ENCODE results near the gene GMCL2.
A peak's percentile ranks its signal among the peaks of the same experiment; 100 is the strongest.

GMCL2 gene

DNA sequence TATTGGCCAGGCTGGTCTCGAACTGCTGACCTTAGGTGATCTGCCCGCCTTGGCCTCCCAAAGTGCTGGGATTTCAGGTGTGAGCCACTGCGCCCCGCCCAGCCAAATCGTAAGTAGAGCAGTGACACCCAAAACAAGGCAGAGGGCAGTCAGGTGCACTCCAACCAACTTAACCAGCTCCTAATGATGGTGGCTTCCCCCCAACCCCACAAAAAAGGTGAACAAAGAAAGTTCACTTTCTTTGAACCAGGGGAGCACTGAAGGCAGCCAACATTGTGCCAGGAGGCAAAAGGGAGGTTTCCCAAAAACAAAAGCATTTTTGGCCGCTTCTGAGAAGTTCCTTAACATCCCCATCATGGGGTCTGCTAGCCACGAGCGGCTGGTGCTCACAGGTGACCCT lies 9.6 kb downstream of the GMCL2 start:
- no peak for DNase-seq

- no peak for DNase-seq
Measured at GRCh38 chr5:178176791-178177190, 10.4 kb downstream of the GMCL2 start.

GRCh38 chr5:178174456-178174855 lies 12.7 kb downstream of the GMCL2 start:
- DNase-seq = no peak

GRCh38 chr5:178170455-178170854 lies 16.7 kb downstream of the GMCL2 start:
- no peak for DNase-seq

DNA sequence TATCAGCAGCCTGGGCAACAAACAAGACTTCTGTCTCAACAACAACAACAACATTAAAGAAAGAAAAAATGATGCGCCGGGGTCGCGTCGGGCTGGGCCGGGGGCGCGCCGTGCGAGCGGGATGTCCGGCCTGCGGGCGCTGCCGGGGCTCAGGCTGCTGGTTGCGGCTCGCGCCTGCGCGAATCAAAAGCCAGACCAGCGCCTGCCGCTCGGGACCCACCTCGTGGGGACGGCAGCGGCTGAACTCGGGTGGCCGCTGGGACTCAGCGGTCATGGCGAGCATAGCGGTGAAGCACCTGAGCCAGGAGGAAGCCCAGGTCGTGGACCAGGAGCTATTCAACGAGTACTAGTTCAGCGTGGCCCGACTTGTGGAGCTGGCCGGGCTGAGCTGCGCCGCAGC lies 21.6 kb downstream of the GMCL2 start:
- DNase-seq = peak; percentile 43

- peak; percentile 94 for DNase-seq
Measured at GRCh38 chr5:178163772-178164735, 23.1 kb downstream of the GMCL2 start.

DNA sequence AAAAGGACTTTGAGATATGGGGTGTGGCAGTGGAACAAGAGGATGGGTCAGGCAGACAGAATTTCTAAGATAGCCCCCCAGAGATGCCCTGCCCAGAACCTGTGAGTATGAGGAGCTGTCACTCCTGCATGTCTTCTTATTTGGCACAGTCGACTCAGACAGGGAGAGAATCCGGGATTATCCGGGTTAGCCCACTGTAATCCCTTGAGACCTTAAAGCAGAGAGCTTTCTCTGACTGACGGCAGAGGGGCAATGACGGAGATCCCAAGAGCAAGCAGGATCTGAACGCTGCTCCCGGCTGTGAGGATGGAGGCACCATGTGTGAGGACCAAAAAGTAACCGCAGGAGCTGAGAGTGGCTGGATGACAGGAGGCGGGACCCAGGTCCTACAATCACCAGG lies 24.7 kb downstream of the GMCL2 start:
- no peak for DNase-seq

DNA sequence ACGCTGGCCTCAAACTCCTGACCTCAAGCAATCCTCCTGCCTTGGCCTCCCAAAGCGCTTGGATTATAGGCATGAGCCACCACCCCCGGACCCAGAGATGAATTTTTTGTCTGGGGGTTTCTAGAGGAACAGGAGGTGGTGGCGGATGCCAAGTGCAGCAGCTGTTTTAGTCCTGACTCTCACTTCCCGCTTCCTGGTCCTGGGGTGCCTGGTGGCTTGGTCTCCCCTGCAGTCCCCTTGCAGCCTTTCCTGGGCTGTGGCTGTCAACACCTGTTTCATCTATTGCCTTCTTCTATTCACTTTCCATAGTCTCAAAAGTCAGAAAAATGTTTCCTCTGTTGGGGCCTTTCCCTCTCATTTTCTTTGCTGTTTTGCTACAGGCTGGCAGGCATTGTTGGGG lies 27.0 kb downstream of the GMCL2 start:
- DNase-seq = no peak

GRCh38 chr5:178155065-178155464 lies 32.1 kb downstream of the GMCL2 start:
- no peak for DNase-seq

DNA sequence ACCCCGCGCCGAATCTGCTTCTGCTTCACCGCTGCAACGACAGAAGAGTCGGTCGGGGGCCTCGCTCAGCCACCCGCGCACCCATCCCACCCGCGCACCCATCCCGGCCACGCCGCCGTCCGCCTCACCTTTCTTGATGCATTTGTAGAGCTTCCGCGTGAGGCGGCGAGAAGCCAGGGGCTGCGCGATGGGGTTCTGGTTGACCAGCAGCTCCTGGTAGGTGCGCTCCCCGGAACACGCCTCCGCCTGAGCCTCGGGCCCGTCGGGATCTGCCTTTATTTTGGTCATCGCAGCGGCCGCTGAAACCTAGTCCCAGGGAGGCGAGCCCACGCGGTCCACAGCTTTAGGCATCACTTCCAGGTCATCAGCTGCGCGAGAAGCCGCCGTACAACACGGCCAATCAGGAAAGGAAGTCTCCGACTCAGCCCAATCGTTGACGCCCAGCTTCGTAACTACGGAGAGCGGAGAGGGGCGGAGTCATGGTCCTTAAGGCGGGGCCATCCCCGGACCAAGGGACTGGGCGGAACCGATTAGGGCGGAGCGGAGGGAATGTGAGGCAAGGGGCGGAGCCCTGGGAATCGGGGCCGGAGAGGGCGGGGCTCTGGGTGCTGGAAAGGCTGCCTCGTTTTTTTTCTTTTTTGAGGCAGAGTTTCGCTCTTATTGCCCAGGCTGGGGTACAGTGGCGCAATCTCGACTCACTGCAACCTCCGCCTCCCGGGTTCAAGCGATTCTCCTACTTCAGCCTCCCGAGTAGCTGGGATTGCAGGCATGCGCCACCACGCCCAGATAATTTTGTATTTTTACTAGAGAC lies 33.4 kb downstream of the GMCL2 start, which contains the start of gene NHP2:
TSS of gene NHP2 (minus strand) at position 356 of the 811 bp plus-strand sequence. CDS start at position 288, 68 bp downstream.
- DNase-seq = peak; percentile 97

GRCh38 chr5:178152491-178153444 lies 34.4 kb downstream of the GMCL2 start:
- no peak for DNase-seq

DNA sequence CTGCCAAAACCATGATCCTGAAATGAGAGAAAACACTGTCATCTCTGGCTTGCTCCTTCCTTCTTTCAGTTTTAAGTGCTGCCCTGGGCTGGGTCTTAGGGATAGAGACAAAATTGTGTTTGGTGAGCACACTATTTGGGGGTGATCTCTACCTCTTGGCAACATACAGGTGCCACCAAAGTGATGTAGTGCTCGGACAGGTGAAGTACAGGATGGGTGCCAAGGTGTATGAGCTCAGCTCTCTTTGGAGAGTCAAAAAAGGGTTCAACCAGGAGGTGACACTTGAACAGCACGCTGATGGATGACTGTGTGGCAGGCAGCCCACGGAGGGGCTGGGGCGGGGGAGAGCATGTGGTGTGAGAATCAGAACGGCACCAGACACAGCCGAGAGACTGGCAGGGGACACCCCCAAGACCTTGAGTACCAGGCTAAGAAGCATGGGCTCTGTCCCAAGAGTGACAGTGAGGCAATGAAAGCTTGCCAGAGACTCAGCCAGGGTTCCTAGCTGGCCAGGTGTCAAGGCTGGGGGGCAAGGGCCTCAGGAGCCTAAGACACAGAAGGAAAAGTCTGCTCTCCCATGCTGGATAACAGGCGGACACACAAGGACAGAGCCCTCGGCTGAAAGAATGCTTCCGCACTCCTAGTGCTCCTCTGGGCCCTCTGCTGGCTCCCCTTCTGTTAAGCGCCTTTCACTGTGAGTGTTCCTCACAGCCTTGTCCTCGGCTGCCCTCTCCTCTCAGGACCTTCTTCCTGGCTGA lies 36.0 kb downstream of the GMCL2 start:
- no peak for DNase-seq

DNA sequence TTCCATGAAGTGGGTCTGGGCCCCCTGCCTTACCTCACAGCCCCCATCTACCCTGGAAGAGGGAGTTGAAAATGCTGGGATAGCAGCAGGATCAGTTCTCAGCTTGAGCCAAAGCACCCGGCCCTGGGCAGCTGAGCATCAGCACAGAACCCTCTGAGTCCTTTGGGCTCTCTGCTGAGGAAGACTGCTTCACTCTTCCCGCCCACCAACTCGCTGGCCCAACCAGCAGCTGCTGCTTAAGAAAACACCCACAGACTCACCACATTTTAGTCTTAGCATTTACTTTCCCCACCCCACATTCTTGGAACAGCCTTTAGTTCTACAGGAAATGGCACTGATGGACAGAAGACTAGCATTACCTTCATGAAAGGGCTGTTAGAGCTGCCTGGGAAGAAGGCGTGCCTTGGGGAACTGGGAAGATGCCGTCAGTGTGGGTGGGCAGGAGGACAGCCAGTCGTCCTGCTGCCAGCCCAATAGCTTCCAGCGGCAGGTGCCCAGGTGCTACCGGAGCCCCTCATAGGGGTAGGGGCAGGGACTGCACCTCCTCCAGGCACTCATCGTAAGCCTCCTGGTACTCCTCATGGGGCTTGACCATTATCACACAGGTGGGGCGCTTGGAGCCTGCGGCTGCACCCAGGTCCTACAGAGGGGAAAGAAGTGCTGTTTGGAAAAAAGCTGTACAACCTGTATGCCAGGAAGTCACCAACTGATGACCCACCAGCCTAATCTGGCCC lies 37.8 kb downstream of the GMCL2 start:
- no peak for DNase-seq

DNA sequence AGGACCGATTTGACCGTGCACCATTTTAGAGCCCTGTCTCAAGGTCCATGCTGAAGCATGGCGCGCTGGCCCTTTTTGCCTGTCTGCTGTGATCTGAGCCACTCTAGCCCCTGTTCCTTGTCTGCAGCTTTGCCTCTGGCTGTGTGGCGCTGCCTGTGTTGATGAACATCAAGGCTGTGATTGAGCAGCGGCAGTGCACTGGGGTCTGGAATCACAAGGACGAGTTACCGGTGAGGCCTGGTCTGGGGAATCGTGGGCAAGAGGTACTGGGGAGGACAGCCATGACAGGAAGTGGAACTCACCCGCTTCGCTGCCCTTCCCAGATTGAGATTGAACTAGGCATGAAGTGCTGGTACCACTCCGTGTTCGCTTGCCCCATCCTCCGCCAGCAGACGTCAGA lies 39.8 kb downstream of the GMCL2 start:
- no peak for DNase-seq

DNA sequence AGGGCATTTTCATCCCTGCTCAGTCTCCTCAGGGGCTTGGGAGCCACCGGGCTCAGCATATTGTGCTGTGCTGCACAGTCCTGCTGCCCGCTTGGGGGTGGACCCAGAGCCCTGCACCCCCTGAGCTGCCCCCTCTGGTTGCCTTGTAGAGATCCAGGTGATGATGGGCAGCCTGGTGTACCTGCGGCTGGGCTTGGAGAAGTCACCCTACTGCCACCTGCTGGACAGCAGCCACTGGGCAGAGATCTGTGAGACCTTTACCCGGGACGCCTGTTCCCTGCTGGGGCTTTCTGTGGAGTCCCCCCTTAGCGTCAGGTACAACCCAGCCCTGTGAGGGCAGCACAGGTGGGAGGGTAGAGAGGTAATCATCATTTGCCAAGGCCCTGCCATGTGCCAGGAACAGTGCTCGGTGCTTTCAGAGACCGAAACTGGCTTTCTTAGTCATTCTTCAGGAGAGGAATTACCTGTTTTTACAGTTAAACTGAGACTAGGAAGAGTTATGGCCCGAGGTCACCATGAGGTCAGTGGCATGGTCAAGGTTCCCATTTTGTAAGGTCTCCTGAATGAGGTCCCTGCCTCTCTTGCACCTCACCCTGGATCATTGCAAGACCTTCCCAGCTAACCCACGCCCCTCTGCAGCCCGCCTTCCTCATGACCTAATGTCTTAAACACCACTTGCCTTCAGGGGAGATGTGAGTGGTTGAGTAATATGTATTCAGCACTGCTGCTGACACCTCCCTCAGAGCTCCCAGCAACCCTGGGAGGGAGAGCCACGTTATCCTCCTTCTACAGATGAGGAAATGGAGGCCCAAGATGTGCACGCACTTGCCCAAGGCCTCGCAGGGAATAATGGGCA lies 41.0 kb downstream of the GMCL2 start:
- DNase-seq = peak; percentile 59

DNA sequence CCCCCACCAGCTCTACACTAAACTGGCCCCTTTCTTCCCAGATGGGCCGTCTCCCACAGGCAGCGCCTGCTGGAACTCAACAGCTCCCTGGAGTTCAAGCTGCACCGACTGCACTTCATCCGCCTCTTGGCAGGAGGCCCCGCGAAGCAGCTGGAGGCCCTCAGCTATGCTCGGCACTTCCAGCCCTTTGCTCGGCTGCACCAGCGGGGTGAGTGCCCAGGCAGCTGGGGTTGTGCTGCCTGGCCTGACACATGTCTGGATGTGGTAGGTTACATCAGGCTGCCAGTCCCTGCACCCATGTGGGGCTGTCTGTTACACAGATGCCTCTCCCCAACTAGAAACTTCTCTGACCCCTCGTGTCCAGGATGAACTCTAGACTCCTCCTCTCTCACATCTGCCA lies 43.3 kb downstream of the GMCL2 start:
- no peak for DNase-seq

- DNase-seq = no peak
Measured at GRCh38 chr5:178143246-178143645, 43.9 kb downstream of the GMCL2 start.

- DNase-seq = no peak
Measured at GRCh38 chr5:178142642-178143041, 44.5 kb downstream of the GMCL2 start.

DNA sequence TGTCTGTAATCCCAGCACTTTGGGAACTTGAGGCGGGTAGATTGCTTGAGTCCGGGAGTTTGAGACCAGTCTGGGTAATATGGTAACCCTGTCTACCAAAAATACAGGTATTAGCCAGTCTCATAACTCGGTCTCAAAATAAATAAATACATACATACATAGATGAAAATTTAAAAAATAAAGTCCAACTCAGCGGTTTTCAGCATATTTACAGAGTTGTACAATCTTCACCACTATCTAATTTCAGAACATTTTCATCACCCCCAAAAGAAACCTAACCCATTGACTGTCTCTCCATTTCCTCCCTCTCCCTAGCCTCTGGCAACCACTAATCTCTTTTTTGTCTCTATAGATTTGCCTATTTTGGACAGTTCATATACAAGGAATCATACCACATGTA lies 45.6 kb downstream of the GMCL2 start:
- no peak for DNase-seq

- no peak for DNase-seq
Measured at GRCh38 chr5:178137991-178138390, 49.2 kb downstream of the GMCL2 start.

All from retina (tissue), 1 donor.